ENCODE measurements around the gene VPS8.

Gene VPS8

DNA sequence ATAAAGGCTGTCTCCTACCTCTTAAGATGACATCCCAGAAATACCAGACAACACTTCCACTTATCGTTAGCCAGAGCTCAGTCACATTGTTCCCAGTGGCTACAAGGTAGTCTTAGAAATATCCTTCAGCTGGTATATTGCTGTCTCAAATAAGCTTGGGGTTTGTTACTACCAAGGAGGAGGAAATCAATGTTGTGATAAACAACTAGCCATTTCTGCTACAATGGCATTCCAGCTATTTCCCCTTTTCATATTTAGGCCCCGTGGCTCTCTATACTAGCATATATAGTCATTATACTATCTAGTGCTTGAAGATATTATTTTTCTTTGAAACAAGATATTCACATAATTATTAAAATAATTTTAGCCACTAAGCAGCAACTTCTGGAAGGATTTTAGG lies 56.5 kb downstream of the VPS8 start:
- no peak for TF ChIP-seq JUND (IDR thresholded peaks at IDR 0.05; ENCODE audit: low read depth)
- DNase-seq (ENCODE audit: low read depth in 1 of 2, low spot score in 1 of 2) = no peak
- in situ Hi-C loops (cut with HindIII; ENCODE audit: low pct_unique_long_range_greater_than_20kb, low sequenced_read_pairs) = no loop called here

GRCh38 chr3:184872200-184872599 lies 60.2 kb downstream of the VPS8 start:
- in situ Hi-C loops (cut with HindIII; ENCODE audit: low pct_unique_long_range_greater_than_20kb, low sequenced_read_pairs) = no loop called here
- no peak for DNase-seq (ENCODE audit: low read depth in 1 of 2, low spot score in 1 of 2)
- no peak for TF ChIP-seq JUND (IDR thresholded peaks at IDR 0.05; ENCODE audit: low read depth)

DNA sequence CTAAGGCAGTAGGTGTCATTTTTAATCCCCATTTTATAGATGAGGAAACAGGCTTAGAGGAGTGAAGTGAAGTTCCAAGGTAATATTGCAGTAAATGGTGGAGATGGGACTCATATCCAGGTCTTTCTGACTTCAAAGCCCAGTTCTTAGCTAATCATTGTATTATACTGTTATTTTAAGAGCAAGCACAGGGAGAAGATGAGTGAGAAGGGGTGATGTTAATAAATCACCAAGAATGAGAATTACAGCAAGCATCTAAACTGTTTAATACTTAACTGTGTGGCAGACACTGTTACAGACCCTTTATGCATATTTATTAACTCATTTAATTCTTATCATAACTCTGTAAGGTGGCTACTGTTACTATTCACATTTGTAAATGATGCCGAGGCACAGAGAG lies 61.2 kb downstream of the VPS8 start:
- DNase-seq (ENCODE audit: low read depth in 1 of 2, low spot score in 1 of 2) = no peak
- TF ChIP-seq JUND (IDR thresholded peaks at IDR 0.05; ENCODE audit: low read depth) = no peak
- in situ Hi-C loops (cut with HindIII; ENCODE audit: low pct_unique_long_range_greater_than_20kb, low sequenced_read_pairs) = no loop called here

DNA sequence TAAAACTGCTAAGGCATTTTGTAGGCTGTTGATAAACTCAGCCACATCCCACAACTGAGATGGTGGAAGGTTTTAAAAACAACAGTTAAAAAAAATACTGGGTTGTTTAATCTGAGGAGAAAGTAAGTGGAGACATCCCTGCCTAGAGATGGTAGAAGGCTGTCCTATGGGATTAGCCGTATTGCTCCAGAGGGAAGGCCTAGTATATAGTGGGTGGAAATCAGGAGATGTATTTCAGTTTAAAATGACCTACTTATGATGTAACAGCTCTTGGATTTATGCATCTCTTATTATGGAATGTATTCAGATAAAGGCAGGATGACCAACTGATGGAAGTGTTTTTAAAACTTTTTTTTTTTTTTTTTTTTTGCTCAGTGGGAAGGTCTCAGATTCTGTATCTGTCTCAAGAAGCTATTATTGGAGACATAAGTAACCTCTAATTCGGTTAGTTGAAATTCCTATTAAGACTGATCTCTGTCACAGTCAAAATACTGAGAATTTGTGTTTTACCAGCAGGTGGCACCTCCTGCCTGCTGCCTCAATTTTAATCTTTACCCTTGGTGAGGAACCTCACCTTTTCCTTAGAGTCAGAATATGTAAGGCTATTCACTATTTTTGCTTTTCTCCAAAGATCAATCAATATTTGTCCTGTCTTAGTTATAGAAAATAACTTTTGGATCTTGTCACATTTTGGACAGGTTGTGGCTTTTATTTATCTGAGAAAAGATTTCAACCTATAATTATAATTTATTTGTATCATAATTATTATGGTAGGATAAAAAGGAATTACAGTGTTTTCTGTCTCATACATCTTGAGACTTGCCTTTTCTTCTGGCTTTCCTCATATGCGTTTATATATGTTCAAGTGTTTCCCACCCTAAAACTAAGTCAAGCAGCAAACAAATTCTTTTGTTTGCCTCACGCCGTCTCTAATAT lies 63.0 kb downstream of the VPS8 start:
- in situ Hi-C loops (cut with HindIII; ENCODE audit: low pct_unique_long_range_greater_than_20kb, low sequenced_read_pairs) = no loop called here
- peak; percentile 55 to 72 for DNase-seq (ENCODE audit: low read depth in 1 of 2, low spot score in 1 of 2)
- no peak for TF ChIP-seq JUND (IDR thresholded peaks at IDR 0.05; ENCODE audit: low read depth)

DNA sequence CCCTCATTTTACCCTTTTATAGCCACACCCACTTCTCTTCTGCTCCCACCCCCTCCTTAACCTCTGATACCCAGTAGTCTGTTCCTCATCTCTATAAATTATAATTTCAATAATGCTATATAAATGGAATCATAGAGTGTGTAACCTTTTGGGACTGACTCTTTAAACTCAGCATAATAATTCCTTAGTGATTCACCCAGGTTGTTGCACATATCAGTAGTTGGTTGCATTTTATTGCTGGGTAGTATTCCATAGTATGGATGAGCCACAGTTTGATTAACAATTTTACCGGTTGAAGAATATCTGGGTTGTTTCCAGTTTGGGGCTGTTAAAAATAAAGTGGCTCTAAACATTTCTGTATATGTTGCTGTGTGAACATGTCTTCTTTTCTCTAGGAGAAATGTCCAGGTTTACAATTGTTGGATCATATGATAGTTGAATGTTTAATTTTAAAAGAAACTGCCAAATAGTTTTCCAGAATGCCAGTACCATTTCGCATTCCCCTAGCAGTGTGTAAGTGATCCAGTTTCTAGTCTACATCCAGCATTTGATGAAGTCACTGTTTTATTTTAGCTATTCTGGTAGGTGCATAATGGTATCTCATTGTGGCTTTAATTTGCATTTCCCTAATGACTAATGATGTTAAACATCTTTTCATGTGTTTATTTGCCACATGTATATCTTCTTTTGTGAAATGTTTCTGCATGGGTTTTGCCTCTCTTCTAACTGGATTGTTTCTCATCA lies 68.5 kb downstream of the VPS8 start:
- no peak for TF ChIP-seq JUND (IDR thresholded peaks at IDR 0.05; ENCODE audit: low read depth)
- DNase-seq (ENCODE audit: low read depth in 1 of 2, low spot score in 1 of 2) = no peak
- in situ Hi-C loops (cut with HindIII; ENCODE audit: low pct_unique_long_range_greater_than_20kb, low sequenced_read_pairs) = no loop called here

- in situ Hi-C loops (cut with HindIII; ENCODE audit: low pct_unique_long_range_greater_than_20kb, low sequenced_read_pairs) = no loop called here
- DNase-seq (ENCODE audit: low read depth in 1 of 2, low spot score in 1 of 2) = no peak
- no peak for TF ChIP-seq JUND (IDR thresholded peaks at IDR 0.05; ENCODE audit: low read depth)
These were observed 72.5 kb downstream of the VPS8 start for GRCh38 chr3:184884359-184885017.

- in situ Hi-C loops (cut with HindIII; ENCODE audit: low pct_unique_long_range_greater_than_20kb, low sequenced_read_pairs) = no loop called here
- DNase-seq (ENCODE audit: low read depth in 1 of 2, low spot score in 1 of 2) = no peak
- no peak for TF ChIP-seq JUND (IDR thresholded peaks at IDR 0.05; ENCODE audit: low read depth)
These were observed 73.1 kb downstream of the VPS8 start for GRCh38 chr3:184885112-184885511.

DNA sequence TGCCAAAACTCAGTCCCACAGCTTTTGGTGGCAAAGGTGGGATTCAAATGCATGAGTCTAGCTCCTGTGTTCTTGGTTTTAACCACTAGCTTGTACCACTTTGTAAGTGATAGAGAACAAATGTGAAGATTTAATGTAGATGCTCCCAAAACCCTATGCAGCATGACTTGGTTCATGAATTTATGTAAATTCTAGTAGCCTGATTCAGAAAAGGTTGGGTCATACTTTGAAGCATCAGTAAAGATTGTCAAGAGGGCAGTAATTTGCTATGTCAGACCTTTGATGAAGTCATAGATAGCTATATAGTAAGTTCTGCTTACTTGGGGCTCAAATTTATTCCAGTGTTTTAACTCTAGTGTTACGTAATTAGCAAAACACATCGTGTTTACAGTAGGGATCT lies 75.6 kb downstream of the VPS8 start:
- in situ Hi-C loops (cut with HindIII; ENCODE audit: low pct_unique_long_range_greater_than_20kb, low sequenced_read_pairs) = no loop called here
- no peak for TF ChIP-seq JUND (IDR thresholded peaks at IDR 0.05; ENCODE audit: low read depth)
- no peak for DNase-seq (ENCODE audit: low read depth in 1 of 2, low spot score in 1 of 2)

- TF ChIP-seq JUND (IDR thresholded peaks at IDR 0.05; ENCODE audit: low read depth) = no peak
- DNase-seq (ENCODE audit: low read depth in 1 of 2, low spot score in 1 of 2) = peak in 1 of 2 experiments; percentile 26
- in situ Hi-C loops (cut with HindIII; ENCODE audit: low pct_unique_long_range_greater_than_20kb, low sequenced_read_pairs) = no loop called here
These were observed 77.4 kb downstream of the VPS8 start for GRCh38 chr3:184889312-184889904.

DNA sequence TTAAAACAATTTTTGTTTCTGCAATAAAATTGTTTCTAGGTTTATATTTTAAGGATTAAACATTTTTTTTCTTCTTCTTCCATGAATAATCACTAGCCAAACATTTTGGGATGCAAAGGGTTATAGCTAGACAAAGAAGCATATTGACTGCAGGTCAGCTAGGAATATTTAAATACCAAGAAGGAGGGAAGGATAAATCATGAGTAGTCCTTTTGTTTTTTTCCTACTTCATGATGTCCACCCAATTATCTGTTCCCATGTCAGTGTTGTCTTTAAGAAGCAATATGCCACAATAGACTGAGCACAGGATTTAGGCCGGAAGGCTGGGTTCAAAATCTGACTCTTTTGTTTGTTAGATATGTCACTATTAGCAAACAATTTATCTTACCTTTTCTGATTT lies 82.1 kb downstream of the VPS8 start:
- no peak for TF ChIP-seq JUND (IDR thresholded peaks at IDR 0.05; ENCODE audit: low read depth)
- in situ Hi-C loops (cut with HindIII; ENCODE audit: low pct_unique_long_range_greater_than_20kb, low sequenced_read_pairs) = no loop called here
- DNase-seq (ENCODE audit: low read depth in 1 of 2, low spot score in 1 of 2) = no peak

- in situ Hi-C loops (cut with HindIII; ENCODE audit: low pct_unique_long_range_greater_than_20kb, low sequenced_read_pairs) = no loop called here
- TF ChIP-seq JUND (IDR thresholded peaks at IDR 0.05; ENCODE audit: low read depth) = no peak
- DNase-seq (ENCODE audit: low read depth in 1 of 2, low spot score in 1 of 2) = peak in 1 of 2 experiments; percentile 35
These were observed 83.4 kb downstream of the VPS8 start for GRCh38 chr3:184895350-184895749.

DNA sequence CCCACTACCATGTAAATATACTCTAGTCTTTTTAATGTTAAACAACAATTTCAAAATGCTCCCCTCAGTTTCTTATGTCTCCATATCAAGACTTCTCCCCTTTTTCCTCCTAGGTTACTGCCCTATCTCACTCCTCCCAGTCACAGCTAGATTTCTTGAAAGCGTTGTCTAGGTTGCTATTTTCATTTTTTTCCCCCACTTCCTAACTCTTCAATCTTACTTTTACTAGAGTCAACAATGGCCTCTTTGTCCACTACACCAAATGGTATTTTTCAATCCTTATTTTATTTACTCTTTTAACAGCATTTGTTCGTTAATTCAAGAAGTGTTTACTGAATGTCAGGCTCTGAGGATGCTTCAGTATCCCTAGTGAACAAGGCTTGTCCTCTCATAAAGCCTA lies 84.4 kb downstream of the VPS8 start:
- no peak for DNase-seq (ENCODE audit: low read depth in 1 of 2, low spot score in 1 of 2)
- in situ Hi-C loops (cut with HindIII; ENCODE audit: low pct_unique_long_range_greater_than_20kb, low sequenced_read_pairs) = no loop called here
- no peak for TF ChIP-seq JUND (IDR thresholded peaks at IDR 0.05; ENCODE audit: low read depth)
